Measurements from ENCODE around the gene PRSS27.

PRSS27 gene

DNA sequence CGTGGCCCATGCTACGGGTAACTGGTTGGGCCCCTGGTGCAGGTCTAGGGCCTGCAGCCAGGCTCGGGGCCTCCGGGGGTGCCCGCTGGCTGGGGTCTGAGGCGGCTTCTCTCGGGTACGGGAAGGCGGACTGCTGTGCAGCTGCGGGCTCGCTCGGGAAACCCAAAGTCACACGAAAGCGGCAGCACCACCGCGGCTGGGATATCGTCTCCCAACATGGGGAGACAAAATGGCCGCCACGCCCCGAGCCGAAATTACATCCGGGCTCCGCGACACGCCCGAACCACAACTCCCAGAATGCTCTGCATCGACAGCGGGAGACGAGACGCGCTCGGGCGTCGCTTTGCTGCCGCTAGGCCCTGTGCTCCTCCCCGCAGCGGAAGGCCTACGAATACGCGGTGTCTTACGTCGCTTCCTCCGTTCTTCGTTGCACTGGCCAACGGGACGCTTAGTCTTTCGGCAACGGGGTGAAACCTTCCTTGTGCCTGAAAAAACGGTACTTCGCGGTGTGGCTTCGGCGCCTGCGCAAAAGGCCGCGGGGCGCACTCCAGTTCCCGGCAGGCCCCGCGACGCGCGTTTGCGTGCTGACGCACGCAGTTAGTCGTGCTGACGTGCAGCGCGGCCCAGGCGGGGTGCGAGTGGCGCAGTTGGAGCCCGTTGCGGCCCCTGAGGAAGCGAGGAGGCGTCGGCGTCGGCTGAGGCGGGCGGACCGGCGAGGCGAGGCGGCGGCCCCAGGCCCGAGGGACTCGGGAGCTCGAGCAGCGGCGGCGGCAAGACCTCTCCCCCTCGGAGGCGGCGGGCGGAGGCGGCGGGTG, 32.2 kb upstream of the PRSS27 start, which contains the start of gene SRRM2:
SRRM2 (plus strand) TSS at position 604 of the 815 bp plus-strand sequence. CDS start 3,727 bp downstream, outside the sequence.
- Histone ChIP-seq H4K20me1 (ENCODE audit: insufficient read depth, low read length) (peaks cover 7% of the 10 kb centered on the region), H3K4me3 (ENCODE audit: low read depth, low read length, poor library complexity, severe bottlenecking) (peak within 1 kb of the TSS; percentile 94), H3K36me3 (ENCODE audit: insufficient read depth, low read length) (peaks cover 51% of the 10 kb centered on the region), H3K27me3 (ENCODE audit: insufficient read depth, low read length) (no peaks in the 10 kb centered on the region), H3K4me2 (ENCODE audit: low read length) (peak within 1 kb of the TSS; percentile 99), H3K79me2 (ENCODE audit: insufficient read depth, low read length) (peaks cover 43% of the 10 kb centered on the region), H3K27ac (ENCODE audit: low read depth, low read length, poor library complexity, severe bottlenecking) (peak within 1 kb of the TSS; percentile 90), H3F3A (ENCODE audit: insufficient read depth, low read length) (no peaks in the 10 kb centered on the region), H3K9me3 (ENCODE audit: low read length) (no peaks in the 10 kb centered on the region), H2AFZ (ENCODE audit: low read length) (peak within 1 kb of the TSS; percentile 9; the same call in 1 of the 2 replicates), H3K9ac (ENCODE audit: low read length) (peak within 1 kb of the TSS; percentile 100), H3K4me1 (ENCODE audit: insufficient read depth, low read length, severe bottlenecking) (peaks cover 33% of the 10 kb centered on the region), H3K9me2 (ENCODE audit: low read depth, low read length) (no peaks in the 10 kb centered on the region)
- no peak for TF ChIP-seq EZH2 (IDR thresholded peaks at IDR 0.05; ENCODE audit: borderline replicate concordance, low read length)
- no peak for TF ChIP-seq CTCF (IDR thresholded peaks at IDR 0.05; ENCODE audit: low read length)

DNA sequence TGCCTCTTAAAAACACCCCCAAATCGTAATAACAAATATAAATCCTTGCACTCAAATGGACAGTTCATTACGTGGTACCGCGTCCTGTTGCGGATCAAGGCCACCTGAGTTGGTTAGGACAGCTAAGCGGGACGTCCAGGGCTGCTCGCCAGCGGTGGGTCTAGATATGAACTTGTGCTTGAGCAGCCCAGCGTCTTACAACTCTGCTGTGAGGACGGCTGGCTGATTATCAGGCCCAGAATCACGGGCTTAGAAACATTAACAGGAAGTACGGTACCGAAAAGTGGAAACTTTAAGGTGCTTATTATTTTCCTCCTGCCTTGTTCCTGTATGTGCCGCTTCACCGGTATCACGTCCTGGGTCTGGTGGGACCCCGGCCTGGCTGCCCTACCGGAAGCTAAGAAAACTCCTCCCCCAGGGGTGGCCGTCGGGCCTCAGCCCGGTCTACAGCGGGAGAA, 31.6 kb upstream of the PRSS27 start:
- no peaks in the 10 kb centered on the region for H3K9me3 ChIP-seq (ENCODE audit: low read length)
- H3K79me2 ChIP-seq (ENCODE audit: insufficient read depth, low read length), result peaks cover 37% of the 10 kb centered on the region
- TF ChIP-seq EZH2 (IDR thresholded peaks at IDR 0.05; ENCODE audit: borderline replicate concordance, low read length) (no peak), CTCF (IDR thresholded peaks at IDR 0.05; ENCODE audit: low read length) (no peak)
- peak overlapping the region; percentile 90 for H3K27ac ChIP-seq (ENCODE audit: low read depth, low read length, poor library complexity, severe bottlenecking)
- peak overlapping the region; percentile 94 for H3K4me3 ChIP-seq (ENCODE audit: low read depth, low read length, poor library complexity, severe bottlenecking)
- H3K36me3 ChIP-seq (ENCODE audit: insufficient read depth, low read length), result peaks cover 45% of the 10 kb centered on the region
- H3K9ac ChIP-seq (ENCODE audit: low read length), result peak overlapping the region; percentile 100
- no peaks in the 10 kb centered on the region for H3K9me2 ChIP-seq (ENCODE audit: low read depth, low read length)
- peaks cover 7% of the 10 kb centered on the region for H4K20me1 ChIP-seq (ENCODE audit: insufficient read depth, low read length)
- peak overlapping the region; percentile 9; the same call in 1 of the 2 replicates for H2AFZ ChIP-seq (ENCODE audit: low read length)
- H3K4me1 ChIP-seq (ENCODE audit: insufficient read depth, low read length, severe bottlenecking), result peaks cover 33% of the 10 kb centered on the region
- H3K27me3 ChIP-seq (ENCODE audit: insufficient read depth, low read length), result no peaks in the 10 kb centered on the region
- peak overlapping the region; percentile 99 for H3K4me2 ChIP-seq (ENCODE audit: low read length)
- no peaks in the 10 kb centered on the region for H3F3A ChIP-seq (ENCODE audit: insufficient read depth, low read length)

GRCh38 chr16:2749936-2750335, 29.9 kb upstream of the PRSS27 start:
- H3K9ac ChIP-seq (ENCODE audit: low read length), result no peak overlapping the region
- peaks cover 28% of the 10 kb centered on the region for H3K36me3 ChIP-seq (ENCODE audit: insufficient read depth, low read length)
- H3K27me3 ChIP-seq (ENCODE audit: insufficient read depth, low read length), result no peaks in the 10 kb centered on the region
- H3K4me3 ChIP-seq (ENCODE audit: low read depth, low read length, poor library complexity, severe bottlenecking), result no peak overlapping the region
- peaks cover 20% of the 10 kb centered on the region for H3K79me2 ChIP-seq (ENCODE audit: insufficient read depth, low read length)
- H3K4me1 ChIP-seq (ENCODE audit: insufficient read depth, low read length, severe bottlenecking), result peaks cover 24% of the 10 kb centered on the region
- no peaks in the 10 kb centered on the region for H3F3A ChIP-seq (ENCODE audit: insufficient read depth, low read length)
- H4K20me1 ChIP-seq (ENCODE audit: insufficient read depth, low read length), result peaks cover 2% of the 10 kb centered on the region; the same call in 1 of the 2 replicates
- no peaks in the 10 kb centered on the region for H3K9me3 ChIP-seq (ENCODE audit: low read length)
- H3K4me2 ChIP-seq (ENCODE audit: low read length), result no peak overlapping the region
- no peak overlapping the region for H2AFZ ChIP-seq (ENCODE audit: low read length)
- no peaks in the 10 kb centered on the region for H3K9me2 ChIP-seq (ENCODE audit: low read depth, low read length)
- no peak overlapping the region for H3K27ac ChIP-seq (ENCODE audit: low read depth, low read length, poor library complexity, severe bottlenecking)
- TF ChIP-seq EZH2 (IDR thresholded peaks at IDR 0.05; ENCODE audit: borderline replicate concordance, low read length) (no peak), CTCF (IDR thresholded peaks at IDR 0.05; ENCODE audit: low read length) (no peak)
